Occipital lobe (tissue), 2 donors: ENCODE results near the gene ITGA11. TPM values are rescaled to one million over a fixed set of nuclear protein-coding genes. Genes with fewer than 3 reads are reported as not detected.

Experiments used
- DNase-seq: peaks from one replicate; lab custom pipeline; 2025; lab: John Stamatoyannopoulos, UW
- total RNA-seq: library from RNA; depleted of rRNA; stranded (reverse); fragments of >200 nt; gene quantifications from one replicate; pipeline ENCODE4 v1.2.3, GENCODE V29; 2014

Gene ITGA11, protein sequence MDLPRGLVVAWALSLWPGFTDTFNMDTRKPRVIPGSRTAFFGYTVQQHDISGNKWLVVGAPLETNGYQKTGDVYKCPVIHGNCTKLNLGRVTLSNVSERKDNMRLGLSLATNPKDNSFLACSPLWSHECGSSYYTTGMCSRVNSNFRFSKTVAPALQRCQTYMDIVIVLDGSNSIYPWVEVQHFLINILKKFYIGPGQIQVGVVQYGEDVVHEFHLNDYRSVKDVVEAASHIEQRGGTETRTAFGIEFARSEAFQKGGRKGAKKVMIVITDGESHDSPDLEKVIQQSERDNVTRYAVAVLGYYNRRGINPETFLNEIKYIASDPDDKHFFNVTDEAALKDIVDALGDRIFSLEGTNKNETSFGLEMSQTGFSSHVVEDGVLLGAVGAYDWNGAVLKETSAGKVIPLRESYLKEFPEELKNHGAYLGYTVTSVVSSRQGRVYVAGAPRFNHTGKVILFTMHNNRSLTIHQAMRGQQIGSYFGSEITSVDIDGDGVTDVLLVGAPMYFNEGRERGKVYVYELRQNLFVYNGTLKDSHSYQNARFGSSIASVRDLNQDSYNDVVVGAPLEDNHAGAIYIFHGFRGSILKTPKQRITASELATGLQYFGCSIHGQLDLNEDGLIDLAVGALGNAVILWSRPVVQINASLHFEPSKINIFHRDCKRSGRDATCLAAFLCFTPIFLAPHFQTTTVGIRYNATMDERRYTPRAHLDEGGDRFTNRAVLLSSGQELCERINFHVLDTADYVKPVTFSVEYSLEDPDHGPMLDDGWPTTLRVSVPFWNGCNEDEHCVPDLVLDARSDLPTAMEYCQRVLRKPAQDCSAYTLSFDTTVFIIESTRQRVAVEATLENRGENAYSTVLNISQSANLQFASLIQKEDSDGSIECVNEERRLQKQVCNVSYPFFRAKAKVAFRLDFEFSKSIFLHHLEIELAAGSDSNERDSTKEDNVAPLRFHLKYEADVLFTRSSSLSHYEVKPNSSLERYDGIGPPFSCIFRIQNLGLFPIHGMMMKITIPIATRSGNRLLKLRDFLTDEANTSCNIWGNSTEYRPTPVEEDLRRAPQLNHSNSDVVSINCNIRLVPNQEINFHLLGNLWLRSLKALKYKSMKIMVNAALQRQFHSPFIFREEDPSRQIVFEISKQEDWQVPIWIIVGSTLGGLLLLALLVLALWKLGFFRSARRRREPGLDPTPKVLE
- 0.62 TPM for total RNA-seq

DNA sequence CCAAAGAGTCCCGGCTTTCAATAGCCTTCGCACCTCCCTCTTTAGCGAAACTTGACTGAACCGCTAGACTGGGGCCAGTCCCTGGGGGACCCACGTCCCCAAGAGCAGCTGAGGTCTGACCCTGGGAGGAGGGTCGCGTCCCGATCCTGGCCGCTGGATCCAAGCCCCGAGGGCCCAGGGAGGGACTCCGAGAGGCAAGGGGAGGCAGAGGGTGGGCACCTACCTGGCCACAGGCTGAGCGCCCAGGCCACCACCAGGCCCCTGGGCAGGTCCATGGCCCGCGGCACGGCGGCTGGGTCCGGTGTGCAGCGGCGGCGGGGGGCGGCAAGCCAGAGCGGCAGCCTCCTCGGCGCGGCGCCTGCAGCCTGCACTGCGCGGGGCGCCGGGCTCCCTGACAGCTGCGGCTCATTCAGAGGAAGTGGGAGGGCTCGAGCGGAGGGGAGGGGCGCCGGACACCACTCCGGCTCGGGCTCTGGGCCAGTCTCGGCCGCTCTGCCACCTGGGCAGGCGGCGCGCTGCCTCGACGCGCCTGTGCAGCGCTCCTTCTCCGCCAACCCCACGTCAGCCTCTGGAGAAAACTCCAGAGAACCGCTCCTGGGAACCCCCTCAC lies at the start of gene ITGA11:
TSS of gene ITGA11 (minus strand) at position 372 of the 610 bp plus-strand sequence. CDS start at position 275, 97 bp downstream.
- no peak for DNase-seq

DNA sequence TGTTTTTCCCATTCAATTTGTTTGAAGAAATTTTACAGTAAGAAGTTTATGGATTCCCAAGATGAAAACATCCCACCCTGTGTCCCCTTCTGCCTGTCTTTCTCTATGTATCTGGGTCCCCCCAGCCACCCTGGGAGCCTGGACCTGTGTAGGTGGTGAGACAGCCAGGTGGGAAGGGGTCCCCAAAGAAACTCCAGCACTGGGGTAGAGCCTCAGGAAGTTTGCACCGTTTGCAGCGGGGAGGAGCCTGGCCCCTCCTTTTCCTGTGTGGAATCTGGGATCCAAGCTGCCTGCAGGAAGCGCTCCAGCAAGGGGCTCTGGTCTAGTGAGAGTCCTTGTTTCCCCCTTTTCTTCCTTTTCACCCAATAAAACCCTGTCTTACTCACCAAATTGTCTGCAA lies 49.4 kb upstream of the ITGA11 start:
- DNase-seq = no peak

DNA sequence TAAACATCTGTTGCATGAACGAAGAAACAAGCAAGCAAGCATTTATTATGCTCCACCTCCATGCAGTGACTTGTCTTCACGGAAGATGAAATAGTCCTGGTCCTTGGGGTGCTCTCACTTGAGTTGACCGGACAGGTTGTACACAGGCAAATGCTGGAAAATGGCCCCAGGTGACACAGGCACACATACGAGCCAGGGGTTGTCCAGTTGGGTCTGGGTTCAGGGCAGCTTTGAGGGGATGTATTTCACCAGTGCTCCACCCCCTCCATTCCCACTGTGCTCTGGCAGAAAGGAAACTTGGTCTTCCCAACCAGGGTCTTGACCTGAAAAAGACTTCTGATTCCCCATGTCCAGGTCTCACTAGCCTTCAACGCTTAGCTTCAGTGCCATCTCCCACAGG lies 48.3 kb upstream of the ITGA11 start:
- no peak for DNase-seq

DNA sequence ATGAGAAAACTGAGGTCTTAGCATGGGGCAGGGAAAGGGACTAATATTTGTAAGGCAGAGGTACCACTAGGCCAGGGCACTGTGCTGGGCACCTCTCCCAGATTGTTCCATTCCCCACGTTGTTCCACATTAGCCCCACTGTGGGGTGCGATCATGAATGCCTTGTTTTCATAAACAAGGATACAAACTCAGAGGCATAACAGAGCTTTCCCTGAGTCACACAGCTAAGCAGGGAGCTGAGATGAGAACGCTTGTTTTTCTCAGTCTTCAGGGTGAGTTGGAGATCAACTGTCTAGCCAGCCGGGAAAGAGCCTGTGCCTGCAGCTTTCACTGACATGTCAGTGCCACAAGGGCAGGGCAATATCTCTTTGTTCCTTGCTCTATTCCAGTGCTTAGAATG lies 47.9 kb upstream of the ITGA11 start:
- DNase-seq = no peak

DNA sequence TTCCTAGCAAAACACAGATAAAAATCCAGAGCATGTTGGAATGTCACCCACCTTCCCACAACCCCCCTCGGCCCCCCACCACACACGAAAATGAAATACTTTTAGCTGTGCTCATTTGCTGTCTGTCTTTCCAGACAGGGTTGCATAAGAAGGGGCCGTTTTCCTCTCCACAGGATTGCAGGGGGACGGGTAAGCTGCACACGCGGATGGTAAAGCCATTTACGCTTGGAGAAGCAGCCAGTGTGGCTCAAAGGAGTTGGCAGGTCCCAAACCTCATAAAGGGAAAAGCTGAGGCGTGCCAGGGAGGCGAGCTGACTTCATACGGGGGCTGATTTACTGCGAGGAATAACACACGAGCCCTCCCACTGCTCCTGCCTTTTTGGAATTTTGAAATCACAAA lies 47.4 kb upstream of the ITGA11 start:
- peak; percentile 40 for DNase-seq

DNA sequence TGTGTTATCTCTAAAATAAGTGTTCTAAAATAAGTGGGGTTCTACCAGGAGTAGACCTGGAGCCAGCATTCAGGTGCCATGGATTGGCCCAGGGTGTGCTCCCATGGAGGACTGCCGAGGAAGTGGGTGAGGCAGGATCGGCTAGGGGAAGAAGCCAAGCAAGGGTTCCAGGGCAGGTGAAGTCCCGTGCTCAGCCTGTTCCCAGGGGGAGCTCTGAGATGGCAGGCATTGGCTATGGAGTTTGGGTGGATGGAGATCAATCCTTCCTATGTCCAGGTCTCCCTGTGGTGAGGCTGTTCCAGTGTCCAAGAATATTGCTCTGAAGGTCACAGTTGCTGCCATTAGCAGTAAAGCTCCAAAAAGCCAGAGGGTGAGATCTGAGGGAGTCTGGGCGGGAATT lies 46.9 kb upstream of the ITGA11 start:
- DNase-seq = no peak

DNA sequence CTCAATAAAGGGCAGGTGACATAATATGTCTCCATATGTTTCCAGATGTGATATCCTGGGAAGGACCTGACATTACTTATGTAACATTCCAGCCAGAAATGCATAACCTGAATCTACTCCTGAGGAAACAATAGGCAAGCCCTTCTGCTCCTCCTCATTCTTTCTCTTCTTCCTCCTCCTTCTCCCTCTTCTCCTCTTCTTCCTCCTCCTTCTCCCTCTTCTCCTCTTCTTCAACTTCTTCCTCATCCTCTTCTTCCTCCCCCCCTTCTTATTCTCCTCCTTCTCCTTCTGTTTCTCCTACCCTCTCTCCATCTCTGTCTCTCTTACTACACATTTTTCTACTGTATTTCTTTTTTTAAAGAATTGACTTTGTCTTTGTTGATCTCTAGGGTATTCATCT lies 43.5 kb upstream of the ITGA11 start:
- no peak for DNase-seq

DNA sequence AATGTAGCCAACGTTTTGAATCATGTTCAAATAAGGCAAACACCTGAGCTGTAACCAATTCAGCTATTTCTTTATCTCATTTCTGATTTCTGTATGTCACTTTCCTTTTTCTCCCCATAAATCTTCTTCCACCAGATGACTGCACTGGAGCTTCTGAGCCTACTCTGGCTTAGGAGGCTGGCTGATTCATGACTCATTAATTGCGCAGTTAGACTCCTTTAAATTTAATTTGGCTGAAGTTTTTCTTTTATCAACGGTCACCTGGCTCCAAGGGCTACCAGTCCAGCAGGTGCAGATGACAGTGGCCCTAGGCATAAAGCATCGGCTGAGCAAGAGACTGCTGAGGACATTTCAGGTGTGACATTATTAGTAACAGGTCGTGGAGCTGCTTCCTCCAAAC lies 39.6 kb upstream of the ITGA11 start:
- DNase-seq = no peak

DNA sequence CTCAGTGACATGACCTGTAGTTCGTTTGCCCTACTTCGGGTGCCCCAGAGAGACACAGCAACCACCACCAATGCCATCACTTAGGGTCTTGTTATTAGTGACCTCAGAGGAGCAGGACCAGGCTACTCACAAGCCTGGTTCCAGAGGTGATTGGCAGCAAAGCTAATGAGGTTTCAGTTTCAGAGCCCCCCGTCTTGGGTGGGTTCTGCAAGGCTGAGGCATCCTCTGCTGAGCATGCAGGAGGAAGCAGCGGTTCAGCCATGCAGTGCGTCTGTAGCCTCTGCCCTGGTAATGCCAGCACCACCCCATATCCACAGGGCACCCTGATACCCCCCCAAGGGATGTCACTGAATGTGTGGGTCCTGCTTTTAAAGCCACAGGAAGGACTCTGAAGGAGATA lies 39.0 kb upstream of the ITGA11 start:
- no peak for DNase-seq

DNA sequence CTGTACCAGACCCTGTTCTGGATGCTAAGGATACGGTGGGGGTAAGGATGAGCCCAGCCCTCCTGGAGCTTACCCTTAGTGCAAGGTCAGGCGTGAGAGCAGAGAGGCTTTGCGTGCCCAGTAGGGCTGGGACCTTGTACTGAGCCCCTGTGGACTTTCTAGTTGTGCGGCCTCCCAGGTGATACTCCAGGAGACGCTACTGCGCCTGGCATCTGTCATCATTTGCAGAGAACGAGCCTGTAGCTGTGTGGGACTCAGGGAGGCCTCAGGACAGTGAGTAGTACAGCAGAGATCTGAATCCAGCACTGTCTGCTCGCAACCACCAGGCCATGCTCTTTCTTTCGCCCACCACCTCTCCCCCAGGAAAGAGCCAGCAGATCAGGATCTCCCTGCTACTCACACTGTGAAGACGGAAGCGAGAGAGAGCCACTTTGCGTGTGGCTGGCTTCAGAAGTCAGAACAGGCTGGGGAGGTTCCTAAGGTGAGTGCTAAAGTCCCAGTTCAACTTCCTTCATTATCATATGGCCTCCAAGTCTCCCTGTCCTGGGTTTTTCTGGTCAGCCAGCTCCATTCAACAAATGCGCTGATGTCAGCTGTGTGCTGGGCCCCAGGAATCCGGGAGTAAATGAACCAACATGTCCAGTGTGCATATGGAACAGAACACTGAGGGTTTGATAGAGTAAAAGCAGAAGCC lies 38.2 kb upstream of the ITGA11 start:
- no peak for DNase-seq

DNA sequence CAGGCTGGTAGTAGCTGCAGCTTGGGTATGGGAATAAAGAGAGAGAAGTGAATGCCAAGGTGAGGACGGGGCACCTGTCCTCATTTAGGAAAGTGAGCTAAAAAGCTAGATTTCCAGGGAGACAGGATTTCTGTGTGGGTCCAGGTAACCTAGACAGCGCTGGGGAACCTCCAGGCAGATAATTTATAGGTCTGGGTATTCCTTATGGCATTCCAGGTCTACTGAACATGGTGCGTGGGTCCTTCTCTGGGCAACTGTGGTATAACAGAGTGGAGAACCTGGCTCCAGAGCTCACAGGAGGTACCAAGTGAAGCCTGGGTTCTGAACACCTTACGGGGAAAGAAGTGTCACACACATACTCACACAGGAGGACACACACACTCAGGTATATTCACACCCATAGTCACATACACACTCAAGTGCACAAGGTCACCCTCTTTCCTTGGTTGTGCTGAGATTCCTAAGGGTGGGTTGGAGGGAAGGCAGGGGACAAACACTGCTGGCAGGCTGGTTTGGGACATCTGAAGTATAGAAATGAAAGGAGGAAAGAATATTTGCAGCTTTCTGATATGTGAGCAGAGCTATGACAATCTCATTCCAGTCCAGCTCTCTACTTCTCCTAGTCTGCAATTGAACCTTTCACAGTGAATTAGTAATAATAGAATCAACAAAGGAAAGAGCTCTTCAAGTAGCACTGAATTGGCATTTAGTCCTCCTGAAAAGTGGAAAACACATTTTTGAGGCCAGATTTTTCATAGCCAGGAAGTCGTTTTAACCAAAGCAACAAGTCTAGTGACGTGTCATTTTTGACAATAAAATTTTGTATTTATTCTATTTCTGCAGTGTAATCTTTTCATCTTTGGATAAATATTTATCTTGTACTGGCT lies 37.4 kb upstream of the ITGA11 start:
- DNase-seq = no peak

DNA sequence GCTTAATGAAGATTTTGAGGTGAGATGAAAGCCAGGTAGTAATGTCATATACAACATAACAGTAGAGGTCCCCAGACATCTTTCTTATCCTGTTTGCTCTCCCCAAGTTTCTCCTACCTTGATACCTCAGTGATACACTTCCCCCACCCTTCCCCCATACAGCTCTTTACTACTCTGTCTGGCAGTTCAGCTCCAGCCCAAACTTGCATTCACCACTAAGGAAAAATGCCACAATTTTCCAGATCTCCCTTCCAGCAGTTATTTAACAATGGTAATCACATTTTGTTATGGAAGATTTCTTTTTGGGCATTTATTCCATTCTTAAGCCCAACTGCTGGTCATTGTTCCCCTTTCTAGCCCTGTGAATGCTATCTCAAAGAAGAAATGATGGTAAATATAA lies 34.9 kb upstream of the ITGA11 start:
- DNase-seq = no peak

DNA sequence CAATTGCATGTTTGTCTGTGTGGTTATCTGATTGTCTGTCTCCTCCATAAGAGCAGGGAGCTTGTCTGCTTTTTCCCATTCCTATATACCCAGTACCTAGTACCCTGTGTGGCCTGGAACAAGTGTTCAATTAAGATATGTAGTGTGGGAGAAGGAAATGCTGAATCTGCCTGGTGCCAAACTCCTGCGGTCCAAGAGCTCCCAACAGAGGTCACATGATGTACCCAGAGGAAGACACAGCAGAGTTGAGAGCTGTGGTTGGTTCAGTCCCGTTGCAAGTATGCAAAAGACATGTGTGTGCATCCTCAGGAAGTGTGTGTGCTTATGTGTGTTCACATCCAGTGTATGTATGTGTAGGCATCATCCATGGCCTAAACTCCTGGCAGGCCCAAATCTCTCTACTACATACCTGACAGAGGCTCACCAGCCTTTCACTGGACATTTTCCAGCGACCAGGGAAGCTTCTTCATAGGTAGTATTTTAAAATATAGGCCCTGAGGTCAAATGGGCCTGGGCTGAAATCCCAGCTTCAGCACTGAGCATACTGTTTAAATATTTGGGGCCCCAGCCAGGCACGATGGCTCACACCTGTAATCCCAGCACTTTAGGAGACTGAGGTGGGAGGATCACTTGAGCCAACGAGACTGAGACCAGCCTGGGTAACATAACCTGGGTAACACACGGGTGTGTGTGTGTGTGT lies 34.0 kb upstream of the ITGA11 start:
- no peak for DNase-seq

DNA sequence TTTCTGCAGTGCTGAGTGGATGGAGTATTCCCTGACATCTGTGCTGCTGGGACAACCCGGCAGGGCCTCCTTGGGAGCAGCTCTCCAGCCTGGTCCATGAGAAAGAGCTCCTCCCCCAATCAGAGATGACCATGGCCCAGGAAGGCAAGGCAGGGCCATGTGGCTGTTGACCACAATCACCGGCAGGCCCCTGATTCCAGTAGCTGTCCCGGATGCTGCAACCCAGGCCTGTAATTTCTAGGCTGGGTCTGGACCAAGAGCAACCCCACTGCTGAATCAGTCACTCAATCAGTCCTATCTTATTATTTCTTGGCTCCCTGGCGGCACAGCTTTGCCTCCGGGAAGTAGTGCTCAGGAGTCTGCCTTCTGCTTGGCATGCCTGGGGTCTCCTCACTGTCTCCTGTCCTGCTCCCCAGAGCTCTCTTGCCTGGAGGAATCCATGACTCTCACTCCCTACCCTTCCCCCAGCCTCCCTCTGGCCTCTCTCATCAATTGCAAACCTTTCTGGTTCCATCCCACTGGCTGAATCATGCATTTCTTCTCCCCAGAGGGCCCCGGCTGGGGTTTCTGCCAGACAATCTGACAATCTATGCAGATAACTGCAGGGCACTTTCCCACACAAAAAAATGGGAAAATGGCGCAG lies 32.6 kb upstream of the ITGA11 start:
- no peak for DNase-seq

DNA sequence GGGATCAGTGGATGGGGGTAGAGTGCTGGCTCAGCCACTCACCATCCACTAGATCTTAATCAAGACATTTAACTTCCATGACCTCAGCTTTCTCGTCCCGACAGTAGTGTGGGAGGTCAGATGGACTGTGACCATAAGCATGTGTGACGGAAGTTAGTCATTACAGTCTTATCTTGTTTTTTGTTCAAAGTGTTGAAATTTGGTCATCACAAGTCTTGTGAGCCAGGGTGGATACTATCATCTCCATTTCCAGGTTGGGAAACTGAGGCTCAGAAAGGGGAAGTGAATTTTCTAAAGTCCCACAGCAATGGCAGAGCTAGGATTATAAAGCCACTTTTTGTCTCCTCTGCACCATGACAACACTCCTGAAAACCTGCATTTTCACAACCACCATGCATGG lies 32.0 kb upstream of the ITGA11 start:
- no peak for DNase-seq

DNA sequence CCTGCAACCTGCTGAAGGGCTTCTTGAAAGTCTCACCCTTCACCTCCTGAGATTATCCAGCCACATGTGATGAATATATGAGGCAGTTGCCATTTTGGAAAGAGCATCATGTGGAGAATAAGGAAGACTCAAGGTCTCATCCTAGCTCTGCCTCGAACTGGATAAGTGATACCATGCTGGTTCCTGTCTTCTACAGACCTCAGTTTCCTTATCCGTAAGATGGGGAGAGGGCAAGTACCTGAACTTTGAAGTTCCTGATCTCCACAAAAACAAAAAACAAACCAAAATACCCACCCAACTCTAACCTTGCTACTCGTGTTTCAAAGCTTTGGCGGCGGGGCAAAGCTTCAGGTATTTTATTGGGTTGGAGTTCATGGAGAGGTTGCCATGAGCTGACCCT lies 31.5 kb upstream of the ITGA11 start:
- DNase-seq = no peak

DNA sequence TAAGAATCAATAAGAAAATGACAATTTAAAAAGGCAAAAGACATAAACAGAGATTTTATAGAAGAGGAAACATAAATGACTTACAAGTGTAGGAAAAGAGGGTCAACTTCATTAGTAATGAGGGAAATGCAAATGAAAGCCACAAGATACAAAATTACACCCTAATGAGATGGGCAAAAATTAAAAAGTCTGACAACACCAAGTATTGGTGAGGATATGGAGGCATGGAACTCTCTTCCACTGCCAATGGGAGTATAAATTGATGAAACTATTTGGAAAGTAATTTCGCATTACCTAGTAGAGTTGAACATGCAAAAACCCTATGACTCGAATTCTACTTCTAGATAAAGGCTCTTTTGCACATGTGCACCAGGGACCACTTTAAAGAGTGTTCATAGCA lies 28.2 kb upstream of the ITGA11 start:
- no peak for DNase-seq

DNA sequence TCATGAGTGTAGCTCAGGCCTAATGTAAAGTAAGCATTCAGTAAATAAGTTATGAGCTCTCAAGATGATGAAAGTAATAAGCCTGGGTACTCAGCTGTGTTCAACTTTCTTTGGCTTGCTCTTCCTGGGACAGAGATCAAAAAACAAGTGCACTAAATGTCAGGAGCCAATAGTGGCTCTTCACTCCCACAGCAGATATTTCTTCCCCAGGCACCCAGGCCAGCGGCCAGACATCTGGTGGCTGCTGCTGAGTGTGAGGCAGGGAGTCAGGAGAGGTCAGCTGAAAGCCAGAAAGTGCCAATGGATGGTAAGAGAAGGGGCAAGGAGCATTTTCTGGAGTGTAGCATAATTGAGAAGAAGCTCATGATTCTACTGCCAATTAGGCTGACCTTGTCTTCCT lies 18.2 kb upstream of the ITGA11 start:
- no peak for DNase-seq

DNA sequence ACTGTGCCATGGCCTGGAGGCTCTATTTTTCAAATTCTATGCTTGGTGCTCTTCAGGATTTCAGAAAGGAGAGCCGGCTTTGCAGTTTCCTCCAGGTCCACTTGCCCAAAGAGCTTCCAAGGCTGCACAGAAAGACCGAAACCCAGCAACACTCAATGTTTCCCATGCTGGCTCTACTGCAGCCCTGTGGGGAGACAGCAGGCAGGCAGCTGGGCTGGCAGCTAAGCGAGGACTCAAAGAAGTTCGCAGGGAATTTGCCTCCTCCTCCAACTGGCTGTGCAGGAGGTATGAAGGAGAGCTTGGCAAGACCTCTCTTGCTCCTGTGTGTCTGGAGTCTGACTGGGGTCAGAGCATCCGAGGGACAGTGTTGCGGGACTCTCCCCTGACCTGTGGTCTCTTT lies 17.4 kb upstream of the ITGA11 start:
- no peak for DNase-seq
